SH-SY5Y (cell line): Measurements from ENCODE around the gene PDILT.

Experiments used
- GATA2 ChIP-seq: IDR thresholded peaks from 2 replicates; pipeline ENCODE4 v1.6.1; 2011; ENCODE audit warnings: mild to moderate bottlenecking, low read depth, low read length
- GATA3 ChIP-seq: IDR thresholded peaks from 2 replicates; pipeline ENCODE4 v1.6.1; 2011; ENCODE audit warnings: low read depth, mild to moderate bottlenecking, low read length, moderate library complexity

- TF ChIP-seq GATA2 (no peak), GATA3 (no peak)
Observed at GRCh38 chr16:20344611-20345010, 59.9 kb downstream of the PDILT start.
